GM18499 (cell line): ENCODE data around the gene FARP1.
"Not testable (repeated sequence)": the region's sequence is repeated elsewhere in the genome, so short reads cannot be mapped to it uniquely, and the experiment has no call there.

Experiments used
- ATAC-seq: cut with Tn5 transposase; IDR thresholded peaks from one replicate; pipeline ENCODE4 v1.9.1; 2021; ENCODE audit warnings: moderate number of reproducible peaks; ENCODE audit not compliant: insufficient read depth, unreplicated experiment

Gene FARP1

GRCh38 chr13:98345107-98345935 is 202.4 kb downstream of the FARP1 start:
- ATAC-seq, result no peak

GRCh38 chr13:98346904-98347636 is 204.2 kb downstream of the FARP1 start:
- ATAC-seq, result no peak

GRCh38 chr13:98347756-98348155 is 204.9 kb downstream of the FARP1 start:
- ATAC-seq, result no peak

GRCh38 chr13:98348466-98349200 is 205.7 kb downstream of the FARP1 start:
- ATAC-seq, result no peak

GRCh38 chr13:98349731-98350305 is 206.9 kb downstream of the FARP1 start:
- no peak for ATAC-seq

- no peak for ATAC-seq
These were observed 207.9 kb downstream of the FARP1 start for GRCh38 chr13:98350746-98351330.

GRCh38 chr13:98351636-98352035 is 208.7 kb downstream of the FARP1 start:
- no peak for ATAC-seq

- no peak for ATAC-seq
These were observed 209.3 kb downstream of the FARP1 start for GRCh38 chr13:98352226-98352625.

GRCh38 chr13:98353750-98354149 is 210.9 kb downstream of the FARP1 start:
- no peak for ATAC-seq

- ATAC-seq, result no peak
These were observed 216.0 kb downstream of the FARP1 start for GRCh38 chr13:98358937-98359336.

- no peak for ATAC-seq
These were observed 217.7 kb downstream of the FARP1 start for GRCh38 chr13:98360545-98360944.

- ATAC-seq, result no peak
These were observed 220.4 kb downstream of the FARP1 start for GRCh38 chr13:98363326-98363725.

- no peak for ATAC-seq
These were observed 221.3 kb downstream of the FARP1 start for GRCh38 chr13:98364179-98364578.

GRCh38 chr13:98364647-98365046 is 221.8 kb downstream of the FARP1 start:
- ATAC-seq, result no peak

- no peak for ATAC-seq
These were observed 222.4 kb downstream of the FARP1 start for GRCh38 chr13:98365302-98365701.

GRCh38 chr13:98366010-98366409 is 223.1 kb downstream of the FARP1 start:
- ATAC-seq, result no peak

- no peak for ATAC-seq
These were observed 223.5 kb downstream of the FARP1 start for GRCh38 chr13:98366443-98366842.

- no peak for ATAC-seq
These were observed 224.1 kb downstream of the FARP1 start for GRCh38 chr13:98366959-98367358.

GRCh38 chr13:98368019-98368418 is 225.1 kb downstream of the FARP1 start:
- ATAC-seq, result no peak

- not testable (repeated sequence) for ATAC-seq
These were observed 226.6 kb downstream of the FARP1 start for GRCh38 chr13:98369520-98369919.
